Medulla oblongata (tissue), 1 donor: Measurements from ENCODE around the gene RFX3.

Source experiments
- DNase-seq: peaks from one replicate; pipeline ENCODE4 v3.0.0-alpha.2; 2015; ENCODE audit errors: extremely low spot score

RFX3 gene

GRCh38 chr9:3282365-3282764 is 243.4 kb downstream of the RFX3 start:
- DNase-seq, result no peak

GRCh38 chr9:3281399-3281798 is 244.4 kb downstream of the RFX3 start:
- no peak for DNase-seq

GRCh38 chr9:3277200-3277599 is 248.6 kb downstream of the RFX3 start:
- DNase-seq, result no peak

GRCh38 chr9:3271581-3271980 is 254.2 kb downstream of the RFX3 start:
- DNase-seq, result no peak

GRCh38 chr9:3271157-3271556 is 254.6 kb downstream of the RFX3 start:
- no peak for DNase-seq

- no peak for DNase-seq
Measured at GRCh38 chr9:3268223-3268622, 257.6 kb downstream of the RFX3 start.

- no peak for DNase-seq
Measured at GRCh38 chr9:3263698-3264097, 262.1 kb downstream of the RFX3 start.

- DNase-seq, result no peak
Measured at GRCh38 chr9:3262826-3263529, 262.8 kb downstream of the RFX3 start.

GRCh38 chr9:3261484-3261883 is 264.3 kb downstream of the RFX3 start:
- DNase-seq, result no peak

GRCh38 chr9:3256571-3257330 is 269.1 kb downstream of the RFX3 start:
- DNase-seq, result no peak

GRCh38 chr9:3251309-3251708 is 274.5 kb downstream of the RFX3 start:
- DNase-seq, result no peak

GRCh38 chr9:3250741-3251140 is 275.1 kb downstream of the RFX3 start:
- DNase-seq, result no peak

GRCh38 chr9:3247211-3247610 is 278.6 kb downstream of the RFX3 start:
- no peak for DNase-seq

- DNase-seq, result no peak
Measured at GRCh38 chr9:3246241-3246640, 279.6 kb downstream of the RFX3 start.

GRCh38 chr9:3244963-3245653 is 280.7 kb downstream of the RFX3 start:
- no peak for DNase-seq

- no peak for DNase-seq
Measured at GRCh38 chr9:3243683-3244082, 282.1 kb downstream of the RFX3 start.

GRCh38 chr9:3241290-3241689 is 284.5 kb downstream of the RFX3 start:
- peak; percentile 46 for DNase-seq

- DNase-seq, result peak; percentile 83
Measured at GRCh38 chr9:3240656-3241268, 285.0 kb downstream of the RFX3 start.

- no peak for DNase-seq
Measured at GRCh38 chr9:3239240-3239639, 286.6 kb downstream of the RFX3 start.

GRCh38 chr9:3238236-3238635 is 287.6 kb downstream of the RFX3 start:
- no peak for DNase-seq

GRCh38 chr9:3237121-3237520 is 288.7 kb downstream of the RFX3 start:
- DNase-seq, result no peak

- no peak for DNase-seq
Measured at GRCh38 chr9:3235497-3235896, 290.3 kb downstream of the RFX3 start.
